Erythroblast (primary cell): ENCODE results near the gene FES.

Experiments
- GATA1 ChIP-seq: IDR thresholded peaks from 2 replicates; pipeline ENCODE4 v1.6.1; 2011; ENCODE audit warnings: low read depth, mild to moderate bottlenecking, control low read depth, low read length, moderate library complexity
- POLR2A ChIP-seq: IDR thresholded peaks from 2 replicates; pipeline ENCODE4 v1.6.1; 2011; ENCODE audit warnings: mild to moderate bottlenecking, low read length

DNA sequence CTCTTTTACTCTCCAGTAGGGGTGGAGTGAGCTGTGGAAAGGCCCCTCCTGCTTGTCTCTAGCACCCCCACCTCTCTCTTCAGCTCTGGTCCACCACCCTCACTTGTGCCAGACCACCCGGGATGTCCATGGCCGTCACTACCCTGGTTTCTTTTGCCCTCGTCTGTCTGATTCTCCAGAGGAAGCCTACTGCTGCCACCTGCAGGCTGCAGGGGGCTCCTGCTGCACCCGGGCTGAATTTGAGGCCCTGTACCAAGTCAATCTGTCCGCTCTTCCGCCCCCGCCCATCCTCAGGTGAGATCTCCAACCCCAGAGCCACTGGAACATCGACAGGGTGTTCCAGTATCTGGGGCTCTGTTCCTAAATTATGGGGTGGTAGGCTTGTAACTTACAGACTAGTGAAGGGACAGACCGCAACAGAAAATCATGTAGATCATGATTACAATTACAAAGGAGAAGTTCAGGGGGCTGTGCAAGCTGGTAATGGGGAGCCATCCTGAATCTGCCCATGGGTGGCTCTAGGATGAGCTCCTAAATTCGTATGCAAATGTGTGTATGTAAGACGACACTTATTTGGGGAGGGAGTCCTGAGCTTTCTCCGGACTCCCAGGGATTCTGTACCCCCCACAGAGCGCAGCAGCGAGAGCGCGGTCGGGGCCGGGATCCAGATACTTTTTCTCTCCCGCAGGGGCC lies 50.1 kb downstream of the FES start:
- TF ChIP-seq POLR2A (no peak), GATA1 (no peak)
